H1 (cell line): ENCODE measurements around the gene PTCH1. TPM values are rescaled to one million over a fixed set of nuclear protein-coding genes. Genes with fewer than 3 reads are reported as not detected.

Source experiments
- ASH2L ChIP-seq: fragments of 200-600, 300-600 bp; sonication (generic); IDR thresholded peaks from one replicate; pipeline ENCODE4 v1.7.1; 2017; ENCODE audit warnings: low read length
- BACH1 ChIP-seq: IDR thresholded peaks from 2 replicates; pipeline ENCODE4 v1.6.1; 2012; ENCODE audit warnings: low read length, improper control_type of control experiment
- CBX5 ChIP-seq: fragments of 300-800, 300-1000 bp; sonication (generic); IDR thresholded peaks from 2 replicates; pipeline ENCODE4 v1.7.1; 2016; ENCODE audit warnings: antibody characterized with exemption, low read length, low read depth
- EGR1 ChIP-seq: IDR thresholded peaks from 2 replicates; pipeline ENCODE4 v1.6.1; 2011; ENCODE audit warnings: low read depth, low read length, borderline replicate concordance
- EZH2 ChIP-seq: fragments of 200-600 bp; sonication (generic); IDR thresholded peaks from 2 replicates; pipeline ENCODE4 v1.7.1; 2012; ENCODE audit warnings: low read depth, mild to moderate bottlenecking, moderate library complexity, low read length, inconsistent platforms; ENCODE audit not compliant: severe bottlenecking
- RAD21 ChIP-seq, 2 experiments: IDR thresholded peaks in 1 of 2; conservative IDR thresholded peaks in 1 of 2; 2 replicates each; pipeline ENCODE4 v1.6.1; 2011; ENCODE audit warnings: low read depth in 2 of 2, low read length in 2 of 2, improper control_type of control experiment in 1 of 2, inconsistent platforms in 1 of 2, mild to moderate bottlenecking in 1 of 2, moderate library complexity in 1 of 2
- RFX5 ChIP-seq: IDR thresholded peaks from 2 replicates; pipeline ENCODE4 v1.6.1; 2011; ENCODE audit warnings: low read depth, low read length, improper control_type of control experiment, borderline replicate concordance
- RNF2 ChIP-seq: fragments of 200-900, 300-1000 bp; sonication (generic); IDR thresholded peaks from 2 replicates; pipeline ENCODE4 v1.7.1; 2016; ENCODE audit warnings: borderline replicate concordance, low read depth, mild to moderate bottlenecking, antibody characterized with exemption, low read length; ENCODE audit not compliant: poor library complexity, severe bottlenecking; ENCODE audit errors: missing control alignments
- SIN3A ChIP-seq, 2 experiments: IDR thresholded peaks in 1 of 2; conservative IDR thresholded peaks in 1 of 2; 2 replicates each; pipeline ENCODE4 v1.6.1; 2011 to 2012; ENCODE audit warnings: low read length in 2 of 2, improper control_type of control experiment in 1 of 2, low read depth in 1 of 2, mild to moderate bottlenecking in 1 of 2
- SP1 ChIP-seq: IDR thresholded peaks from 2 replicates; pipeline ENCODE4 v1.6.1; 2011; ENCODE audit warnings: low read depth, low read length
- SRF ChIP-seq: IDR thresholded peaks from 2 replicates; pipeline ENCODE4 v1.6.1; 2011; ENCODE audit warnings: mild to moderate bottlenecking, low read depth, low read length, moderate library complexity
- TCF12 ChIP-seq: IDR thresholded peaks from 2 replicates; pipeline ENCODE4 v1.6.1; 2011; ENCODE audit warnings: low read depth, mild to moderate bottlenecking, low read length
- YY1 ChIP-seq: IDR thresholded peaks from 2 replicates; pipeline ENCODE4 v1.6.1; 2011; ENCODE audit warnings: low read depth, mild to moderate bottlenecking, low read length
- polyA plus RNA-seq, 7 experiments: library from polyadenylated mRNA; depleted of rRNA in 3 of 7; stranded (reverse) in 5 of 7; unstranded in 2 of 7; fragments of >200 nt in 5 of 7; fragments of 200-250 nt in 2 of 7; gene quantifications; 1 replicate in 5 of 7; 2 replicates in 1 of 7; 4 replicates in 1 of 7; pipeline versions ENCODE4 v1.2.1 to v1.2.3, GENCODE V29; 2011 to 2013; ENCODE audit warnings: missing spikeins in 2 of 7, mixed read lengths in 2 of 7
- total RNA-seq: library from RNA; stranded (reverse); fragmentation: NEBNext Ultra II Directional; extraction: Animal tissue kit (Norgen Biotek cat#: 25700); gene quantifications from 2 replicates; pipeline ENCODE4 v1.2.1, GENCODE V29; 2021

Gene PTCH1
- total and polyA plus RNA-seq, 2 of the 8 experiments (the other 6 are each of a cell fraction or from before 2014, with no cell fraction given) = 6.4 to 34.1 TPM

DNA sequence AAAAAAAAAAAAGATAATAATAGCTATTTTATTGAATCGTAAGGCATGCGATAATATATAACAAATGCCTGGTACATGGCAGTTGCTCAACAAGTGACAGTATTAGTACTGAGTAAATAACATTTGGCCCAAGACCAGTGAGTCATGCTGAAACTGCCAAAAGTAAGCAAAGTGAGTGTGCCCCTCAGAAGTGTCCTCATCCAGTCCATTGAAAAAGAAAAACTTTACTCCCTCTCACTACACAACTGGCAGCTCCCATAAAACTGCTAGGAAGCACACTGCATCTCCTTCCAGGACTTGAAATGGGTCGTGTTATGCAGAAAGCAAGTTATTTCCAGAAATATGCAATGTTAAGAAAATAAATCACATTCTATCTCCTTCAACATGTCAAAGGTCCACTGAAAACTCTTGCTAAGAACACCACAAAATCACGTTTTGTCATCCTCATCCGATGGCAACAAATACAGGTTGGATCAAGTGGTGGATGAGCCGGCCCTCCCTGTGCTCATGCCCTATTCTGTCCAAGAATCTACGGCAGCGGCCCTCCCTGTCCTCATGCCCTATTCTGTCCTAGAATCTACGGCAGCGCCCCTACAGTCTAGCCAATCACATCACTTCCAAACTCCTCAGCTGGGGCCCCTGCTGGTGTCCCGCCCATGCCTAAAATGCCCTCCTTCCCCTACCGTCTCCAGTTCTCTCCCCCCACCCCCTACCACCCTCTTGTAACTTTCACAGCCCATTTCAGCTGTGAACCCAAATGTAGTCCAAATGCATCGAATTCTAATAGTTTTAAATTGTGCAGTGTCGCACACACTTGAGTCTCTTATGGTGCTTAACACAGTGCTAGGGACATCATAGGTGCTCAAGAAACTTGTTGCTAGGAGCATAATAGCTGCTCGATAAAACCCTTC, 12.5 kb downstream of the PTCH1 start (continued):
- TF ChIP-seq SRF (no peak), EGR1 (no peak), RAD21 (IDR thresholded peaks at IDR 0.05 in 1 of 2, conservative IDR thresholded peaks at IDR 0.05 in 1 of 2; ENCODE audit: low read depth in 2 of 2, low read length in 2 of 2) (peak in 1 of 2 experiments; percentile 39; a peak in 3 of 4 replicates), SIN3A (conservative IDR thresholded peaks at IDR 0.05 in 1 of 2, IDR thresholded peaks at IDR 0.05 in 1 of 2; ENCODE audit: low read depth in 1 of 2, low read length in 2 of 2) (peak; percentile 57 to 77; a peak in 2 of 4 replicates), BACH1 (no peak), YY1 (no peak), RNF2 (no peak), EZH2 (no peak), TCF12 (no peak), RFX5 (peak; percentile 25; the same call in 1 of the 2 replicates), CBX5 (no peak), SP1 (no peak), ASH2L (peak; percentile 77)
